PFSK-1 (cell line): Measurements from ENCODE around the gene DIAPH3.

Source experiments
- SIN3A ChIP-seq: IDR thresholded peaks from 2 replicates; pipeline ENCODE4 v1.6.1; 2012; ENCODE audit warnings: mild to moderate bottlenecking, low read length, moderate library complexity, borderline replicate concordance; ENCODE audit not compliant: insufficient read depth
- TAF1 ChIP-seq: IDR thresholded peaks from 2 replicates; pipeline ENCODE4 v1.6.1; 2012; ENCODE audit warnings: low read length, control low read depth, borderline replicate concordance; ENCODE audit not compliant: insufficient read depth

- TF ChIP-seq SIN3A (no peak), TAF1 (no peak)
Observed at GRCh38 chr13:59954601-59955000, 209.1 kb downstream of the DIAPH3 start.
